ENCODE measurements around the gene ATL3. TPM values are rescaled to one million over a fixed set of nuclear protein-coding genes. Genes with fewer than 3 reads are reported as not detected.

ATL3 gene
- total RNA-seq, 3 donors from 2014 or later (not counting 1 experiment from before 2014, with no cell fraction given), result 35.7 to 46.8 (median 41.6) TPM

DNA sequence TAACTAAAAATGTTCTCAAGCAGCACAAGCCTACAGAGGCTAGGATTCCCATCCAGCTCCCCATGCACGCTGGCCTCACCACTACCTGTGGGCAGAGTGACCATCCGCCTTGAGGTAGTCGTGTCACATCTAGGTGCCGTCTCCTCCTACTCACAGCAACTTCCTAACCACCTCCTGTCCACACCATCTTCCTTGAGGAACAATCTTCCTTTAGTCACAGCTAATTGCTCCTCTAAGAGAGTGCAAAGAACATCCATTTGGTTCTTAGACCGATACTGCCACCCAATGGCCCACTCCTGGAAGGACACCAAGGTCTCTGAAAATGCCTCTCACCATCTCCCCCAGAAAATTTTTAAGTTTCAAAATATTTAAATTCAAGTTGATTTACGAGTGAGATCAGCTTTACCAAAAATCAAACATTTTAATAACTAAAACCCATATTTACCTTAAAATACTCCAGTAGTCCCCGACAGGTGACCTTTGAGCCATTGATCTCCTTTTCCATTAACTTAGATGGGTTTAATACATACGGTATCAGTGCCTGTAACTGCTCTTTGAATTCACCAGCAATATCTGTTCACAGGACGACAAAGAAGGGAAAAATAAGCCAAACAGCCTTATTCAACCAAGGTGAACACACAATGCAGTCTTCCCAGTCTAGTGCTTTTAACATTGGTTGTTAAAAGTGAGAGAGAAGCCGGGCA lies 35.3 kb downstream of the ATL3 start:
- Mint-ChIP-seq H3K27me3 (ENCODE audit: low read depth in 2 of 2) (no peaks in the 10 kb centered on the region), H3K36me3 (peaks cover 6% of the 10 kb centered on the region), H3K4me3 (no peak overlapping the region), H3K27ac (peak overlapping the region in 1 of 2 donors; percentile 53), H3K4me1 (peaks cover 0 to 12% of the 10 kb centered on the region in 2 donors), H3K9me3 (no peaks in the 10 kb centered on the region)
- Histone ChIP-seq H3K4me3 (ENCODE audit: low read length) (no peak overlapping the region), H3K4me1 (ENCODE audit: control insufficient read depth, insufficient read depth, low read length) (no peaks in the 10 kb centered on the region), H3K27me3 (ENCODE audit: control insufficient read depth, insufficient read depth, low read length) (no peaks in the 10 kb centered on the region), H3K27ac (ENCODE audit: low read length) (no peak overlapping the region), H3K9me3 (ENCODE audit: control insufficient read depth, insufficient read depth, low read length) (no peaks in the 10 kb centered on the region), H3K36me3 (ENCODE audit: control insufficient read depth, insufficient read depth, low read length) (peaks cover 36% of the 10 kb centered on the region)
- ATAC-seq, result peak; percentile 81 to 98 (median 92)
- intact Hi-C loops (cut with micrococcal nuclease), result loop anchor here (1.0 to 5.0 kb wide), 3 partner anchors 69 to 599 kb away; no protein-coding TSS in a partner anchor
- peak; percentile 59 to 86 for DNase-seq
- WGBS (ENCODE audit: insufficient coverage), result 79% methylated on average over 10 of the region's 10 CpGs
- TF ChIP-seq, protein P1, sequence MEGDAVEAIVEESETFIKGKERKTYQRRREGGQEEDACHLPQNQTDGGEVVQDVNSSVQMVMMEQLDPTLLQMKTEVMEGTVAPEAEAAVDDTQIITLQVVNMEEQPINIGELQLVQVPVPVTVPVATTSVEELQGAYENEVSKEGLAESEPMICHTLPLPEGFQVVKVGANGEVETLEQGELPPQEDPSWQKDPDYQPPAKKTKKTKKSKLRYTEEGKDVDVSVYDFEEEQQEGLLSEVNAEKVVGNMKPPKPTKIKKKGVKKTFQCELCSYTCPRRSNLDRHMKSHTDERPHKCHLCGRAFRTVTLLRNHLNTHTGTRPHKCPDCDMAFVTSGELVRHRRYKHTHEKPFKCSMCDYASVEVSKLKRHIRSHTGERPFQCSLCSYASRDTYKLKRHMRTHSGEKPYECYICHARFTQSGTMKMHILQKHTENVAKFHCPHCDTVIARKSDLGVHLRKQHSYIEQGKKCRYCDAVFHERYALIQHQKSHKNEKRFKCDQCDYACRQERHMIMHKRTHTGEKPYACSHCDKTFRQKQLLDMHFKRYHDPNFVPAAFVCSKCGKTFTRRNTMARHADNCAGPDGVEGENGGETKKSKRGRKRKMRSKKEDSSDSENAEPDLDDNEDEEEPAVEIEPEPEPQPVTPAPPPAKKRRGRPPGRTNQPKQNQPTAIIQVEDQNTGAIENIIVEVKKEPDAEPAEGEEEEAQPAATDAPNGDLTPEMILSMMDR (IDR thresholded peaks at IDR 0.05), result peak; percentile 92

DNA sequence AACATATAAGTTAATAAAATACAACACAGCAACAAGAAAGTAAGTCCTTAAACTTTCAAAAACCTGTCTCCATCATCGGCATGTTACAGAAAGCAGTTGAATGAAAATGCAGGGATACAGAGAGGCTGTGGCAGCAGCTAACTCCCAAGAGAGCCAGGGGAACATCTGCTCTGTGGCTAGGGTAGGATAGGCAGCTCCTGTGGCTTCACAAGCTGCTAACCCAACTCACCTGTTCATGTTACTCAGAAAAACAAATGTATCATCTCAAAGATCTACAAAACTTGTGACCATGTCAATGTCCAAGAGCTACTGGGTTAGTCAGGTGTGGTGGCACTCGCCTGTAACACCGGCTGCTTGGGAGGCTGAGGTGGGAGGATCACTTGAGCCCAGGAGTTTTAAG lies 41.8 kb downstream of the ATL3 start:
- TF ChIP-seq, protein P1 (IDR thresholded peaks at IDR 0.05), result no peak
- Histone ChIP-seq H3K27ac (ENCODE audit: low read length) (no peak overlapping the region), H3K4me3 (ENCODE audit: low read length) (no peak overlapping the region), H3K9me3 (ENCODE audit: control insufficient read depth, insufficient read depth, low read length) (no peaks in the 10 kb centered on the region), H3K36me3 (ENCODE audit: control insufficient read depth, insufficient read depth, low read length) (peaks cover 51% of the 10 kb centered on the region), H3K27me3 (ENCODE audit: control insufficient read depth, insufficient read depth, low read length) (no peaks in the 10 kb centered on the region), H3K4me1 (ENCODE audit: control insufficient read depth, insufficient read depth, low read length) (no peaks in the 10 kb centered on the region)
- Mint-ChIP-seq H3K36me3 (peaks cover 16% of the 10 kb centered on the region), H3K9me3 (no peaks in the 10 kb centered on the region), H3K4me3 (no peak overlapping the region), H3K27me3 (ENCODE audit: low read depth in 2 of 2) (no peaks in the 10 kb centered on the region), H3K4me1 (no peaks in the 10 kb centered on the region), H3K27ac (no peak overlapping the region)
- ATAC-seq (no peak), DNase-seq (no peak)
- WGBS (ENCODE audit: insufficient coverage), result 96% methylated on average over 3 of the region's 3 CpGs
- intact Hi-C loops (cut with micrococcal nuclease), result no loop called here

DNA sequence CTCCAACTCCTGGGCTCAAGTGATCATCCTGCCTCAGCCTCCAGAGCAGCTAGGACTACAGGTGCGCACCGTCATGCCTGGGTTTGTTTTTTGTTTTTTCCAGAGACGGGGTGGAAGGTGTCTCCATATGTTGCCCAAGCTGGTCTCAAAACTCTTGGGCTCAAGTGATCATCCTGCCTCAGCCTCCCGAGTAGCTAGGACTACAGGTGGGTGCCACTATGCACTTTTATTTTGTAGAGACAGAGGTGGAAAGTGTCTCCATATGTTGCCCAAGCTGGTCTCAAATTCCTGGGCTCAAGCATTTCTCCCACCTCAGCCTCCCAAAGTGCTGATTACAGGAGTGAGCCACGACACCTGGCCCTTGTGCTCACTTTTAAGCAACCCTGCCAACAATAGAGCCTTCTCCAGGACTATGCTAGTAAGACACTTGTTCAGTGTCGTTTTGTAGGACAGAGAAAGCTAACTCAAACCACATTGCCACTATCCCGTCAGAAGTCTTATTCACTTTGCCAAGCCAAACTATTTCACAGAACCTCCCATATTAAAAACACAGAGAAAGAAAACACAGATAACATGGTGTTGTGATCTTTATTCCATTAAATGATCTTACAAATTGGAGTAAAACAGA lies 47.5 kb downstream of the ATL3 start:
- intact Hi-C loops (cut with micrococcal nuclease), result no loop called here
- DNase-seq, result no peak
- peaks cover under 1% of the 10 kb centered on the region for H3K36me3 Mint-ChIP-seq
- Histone ChIP-seq H3K4me3 (ENCODE audit: low read length) (no peak overlapping the region), H3K27me3 (ENCODE audit: control insufficient read depth, insufficient read depth, low read length) (no peaks in the 10 kb centered on the region), H3K36me3 (ENCODE audit: control insufficient read depth, insufficient read depth, low read length) (peaks cover 13% of the 10 kb centered on the region), H3K4me1 (ENCODE audit: control insufficient read depth, insufficient read depth, low read length) (peaks cover 17% of the 10 kb centered on the region), H3K9me3 (ENCODE audit: control insufficient read depth, insufficient read depth, low read length) (no peaks in the 10 kb centered on the region), H3K27ac (ENCODE audit: low read length) (no peak overlapping the region)
- no peaks in the 10 kb centered on the region for H3K9me3 Mint-ChIP-seq
- no peak overlapping the region for H3K27ac Mint-ChIP-seq
- TF ChIP-seq, protein P1 (IDR thresholded peaks at IDR 0.05), result no peak
- 77% methylated on average over 7 of the region's 7 CpGs for WGBS (ENCODE audit: insufficient coverage)
- ATAC-seq, result no peak
- no peaks in the 10 kb centered on the region for H3K27me3 Mint-ChIP-seq (ENCODE audit: low read depth in 2 of 2)
- no peak overlapping the region for H3K4me3 Mint-ChIP-seq
- H3K4me1 Mint-ChIP-seq, result peaks cover 10 to 18% of the 10 kb centered on the region in 2 donors

Data from natural killer cell (primary cell).